ENCODE data around the gene PPY.

PPY gene

GRCh38 chr17:43983515-43984411 lies 41.5 kb upstream of the PPY start:
- DNase-seq (ENCODE audit: low read depth, low spot score): no peak
- ChIA-PET CTCF (interaction anchor here (1.0 to 7.6 kb wide), 8 partner anchors 9 to 105 kb away, joined by 3 to 69 read pairs (median 5); partner anchors contain the start of genes MPP2 and PPY), POLR2A (no interaction called here)
- TF ChIP-seq CTCF (IDR thresholded peaks at IDR 0.05; ENCODE audit: insufficient read depth, low read length, missing control alignments): peak; percentile 16
- H3K4me3 ChIP-seq (ENCODE audit: low read depth, low read length): peak overlapping the region; percentile 43

DNA sequence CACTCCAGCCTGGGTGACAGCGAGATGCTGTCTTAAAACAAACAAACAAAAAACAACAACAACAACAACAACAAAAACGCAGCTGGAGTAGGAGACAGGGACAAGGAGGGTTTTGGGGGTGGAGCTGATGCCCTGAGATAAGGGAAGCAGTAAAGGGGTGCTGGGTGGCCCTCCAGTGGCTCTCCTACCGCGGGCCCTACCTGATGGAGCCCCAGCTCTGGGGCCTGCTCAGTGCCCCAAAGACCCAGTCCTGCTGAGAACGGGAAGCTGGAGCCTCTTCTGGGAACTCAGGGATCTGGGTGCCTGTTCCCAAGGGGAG lies 40.9 kb upstream of the PPY start:
- ChIA-PET POLR2A (no interaction called here), CTCF (interaction anchor here (1.0 to 7.6 kb wide), 8 partner anchors 9 to 104 kb away, joined by 3 to 69 read pairs (median 5); partner anchors contain the start of genes MPP2 and PPY)

GRCh38 chr17:43982171-43982570 lies 39.9 kb upstream of the PPY start:
- no peak for TF ChIP-seq CTCF (IDR thresholded peaks at IDR 0.05; ENCODE audit: insufficient read depth, low read length, missing control alignments)
- CTCF ChIA-PET: interaction anchor here (0.9 to 7.6 kb wide), 8 partner anchors 8 to 104 kb away, joined by 3 to 69 read pairs (median 4); partner anchors contain the start of gene PPY
- no peak for DNase-seq (ENCODE audit: low read depth, low spot score)
- no peak overlapping the region for H3K4me3 ChIP-seq (ENCODE audit: low read depth, low read length)
- POLR2A ChIA-PET: no interaction called here

More for the DNA sequence above, 40.9 kb upstream of the PPY start:
- DNase-seq (ENCODE audit: low read depth, low spot score): no peak
- no peak for TF ChIP-seq CTCF (IDR thresholded peaks at IDR 0.05; ENCODE audit: insufficient read depth, low read length, missing control alignments)
- H3K4me3 ChIP-seq (ENCODE audit: low read depth, low read length): no peak overlapping the region

DNA sequence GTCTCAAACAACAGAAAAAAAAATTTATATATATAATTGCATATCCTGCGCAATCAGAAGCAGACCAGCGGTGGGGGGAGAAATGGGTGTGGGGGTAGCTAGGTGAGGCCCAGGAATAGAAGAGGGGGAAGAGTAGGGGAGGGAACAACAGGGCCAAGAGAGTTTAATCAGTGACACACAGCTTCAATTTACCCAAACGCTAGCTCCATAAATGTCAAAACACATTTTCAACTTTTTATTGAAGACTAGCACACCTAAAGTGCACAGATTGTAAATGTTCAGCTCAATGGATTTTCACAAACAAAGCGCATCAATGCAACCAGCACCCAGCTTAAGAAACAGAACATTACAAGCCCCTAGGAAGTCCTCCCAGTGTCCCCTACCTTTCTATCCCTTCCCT lies 37.4 kb upstream of the PPY start:
- no peak for TF ChIP-seq CTCF (IDR thresholded peaks at IDR 0.05; ENCODE audit: insufficient read depth, low read length, missing control alignments)
- no peak overlapping the region for H3K4me3 ChIP-seq (ENCODE audit: low read depth, low read length)
- ChIA-PET CTCF (interaction anchor here (0.7 to 2.4 kb wide), 6 partner anchors 12 to 101 kb away, joined by 3 to 10 read pairs (median 4); no protein-coding TSS in a partner anchor), POLR2A (no interaction called here)
- no peak for DNase-seq (ENCODE audit: low read depth, low spot score)

GRCh38 chr17:43979011-43979410 lies 36.7 kb upstream of the PPY start:
- no peak for TF ChIP-seq CTCF (IDR thresholded peaks at IDR 0.05; ENCODE audit: insufficient read depth, low read length, missing control alignments)
- POLR2A ChIA-PET: no interaction called here
- H3K4me3 ChIP-seq (ENCODE audit: low read depth, low read length): no peak overlapping the region
- CTCF ChIA-PET: interaction anchor here (1.0 to 2.4 kb wide), 5 partner anchors 11 to 101 kb away, joined by 3 to 10 read pairs (median 4); no protein-coding TSS in a partner anchor
- DNase-seq (ENCODE audit: low read depth, low spot score): no peak

- H3K4me3 ChIP-seq (ENCODE audit: low read depth, low read length): no peak overlapping the region
- CTCF ChIA-PET: interaction anchor here (2.4 kb wide), 1 partner anchor 34 kb away, joined by 10 read pairs; no protein-coding TSS in a partner anchor
- POLR2A ChIA-PET: no interaction called here
- no peak for DNase-seq (ENCODE audit: low read depth, low spot score)
- TF ChIP-seq CTCF (IDR thresholded peaks at IDR 0.05; ENCODE audit: insufficient read depth, low read length, missing control alignments): no peak
Measured at GRCh38 chr17:43978078-43978477, 35.8 kb upstream of the PPY start.

Data from AG04449 (cell line).